PFSK-1 (cell line): ENCODE measurements around the gene SEZ6.

Experiments used
- POLR2AphosphoS5 ChIP-seq: IDR thresholded peaks from 2 replicates; pipeline ENCODE4 v1.6.1; 2012; ENCODE audit warnings: low read depth, mild to moderate bottlenecking, control low read depth, low read length, moderate library complexity
- TAF1 ChIP-seq: IDR thresholded peaks from 2 replicates; pipeline ENCODE4 v1.6.1; 2012; ENCODE audit warnings: low read length, control low read depth, borderline replicate concordance; ENCODE audit not compliant: insufficient read depth
- TF ChIP-seq, protein P1 (sequence below), 2 experiments: IDR thresholded peaks; 2 replicates each; pipeline versions ENCODE4 v1.6.1 to v1.8.0; 2011 to 2012; ENCODE audit warnings: low read depth in 2 of 2, low read length in 2 of 2, control low read depth in 1 of 2, inconsistent platforms in 1 of 2, mild to moderate bottlenecking in 1 of 2, moderate library complexity in 1 of 2; ENCODE audit not compliant: insufficient read depth in 1 of 2

GRCh38 chr17:29046473-29046839, 40.6 kb upstream of the SEZ6 start:
- TF ChIP-seq, protein P1, sequence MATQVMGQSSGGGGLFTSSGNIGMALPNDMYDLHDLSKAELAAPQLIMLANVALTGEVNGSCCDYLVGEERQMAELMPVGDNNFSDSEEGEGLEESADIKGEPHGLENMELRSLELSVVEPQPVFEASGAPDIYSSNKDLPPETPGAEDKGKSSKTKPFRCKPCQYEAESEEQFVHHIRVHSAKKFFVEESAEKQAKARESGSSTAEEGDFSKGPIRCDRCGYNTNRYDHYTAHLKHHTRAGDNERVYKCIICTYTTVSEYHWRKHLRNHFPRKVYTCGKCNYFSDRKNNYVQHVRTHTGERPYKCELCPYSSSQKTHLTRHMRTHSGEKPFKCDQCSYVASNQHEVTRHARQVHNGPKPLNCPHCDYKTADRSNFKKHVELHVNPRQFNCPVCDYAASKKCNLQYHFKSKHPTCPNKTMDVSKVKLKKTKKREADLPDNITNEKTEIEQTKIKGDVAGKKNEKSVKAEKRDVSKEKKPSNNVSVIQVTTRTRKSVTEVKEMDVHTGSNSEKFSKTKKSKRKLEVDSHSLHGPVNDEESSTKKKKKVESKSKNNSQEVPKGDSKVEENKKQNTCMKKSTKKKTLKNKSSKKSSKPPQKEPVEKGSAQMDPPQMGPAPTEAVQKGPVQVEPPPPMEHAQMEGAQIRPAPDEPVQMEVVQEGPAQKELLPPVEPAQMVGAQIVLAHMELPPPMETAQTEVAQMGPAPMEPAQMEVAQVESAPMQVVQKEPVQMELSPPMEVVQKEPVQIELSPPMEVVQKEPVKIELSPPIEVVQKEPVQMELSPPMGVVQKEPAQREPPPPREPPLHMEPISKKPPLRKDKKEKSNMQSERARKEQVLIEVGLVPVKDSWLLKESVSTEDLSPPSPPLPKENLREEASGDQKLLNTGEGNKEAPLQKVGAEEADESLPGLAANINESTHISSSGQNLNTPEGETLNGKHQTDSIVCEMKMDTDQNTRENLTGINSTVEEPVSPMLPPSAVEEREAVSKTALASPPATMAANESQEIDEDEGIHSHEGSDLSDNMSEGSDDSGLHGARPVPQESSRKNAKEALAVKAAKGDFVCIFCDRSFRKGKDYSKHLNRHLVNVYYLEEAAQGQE (IDR thresholded peaks at IDR 0.05; ENCODE audit: insufficient read depth in 1 of 2, low read depth in 2 of 2, low read length in 2 of 2): no peak
- TF ChIP-seq TAF1: no peak
- no peak for TF ChIP-seq POLR2AphosphoS5
